Lower lobe of right lung (tissue), 2 donors: Measurements from ENCODE around the gene CAPN14. TPM values are rescaled to one million over a fixed set of nuclear protein-coding genes. Genes with fewer than 3 reads are reported as not detected.

Source experiments
- ATAC-seq, 2 donors: fragments of 200-7000 bp; cut with Tn5 transposase; one replicate each; pipeline ENCODE4 v1.9.1; 2020 to 2022; ENCODE audit warnings: mild to moderate bottlenecking in 2 of 2, moderate library complexity in 2 of 2
- DNase-seq: peaks from one replicate; pipeline ENCODE4 v3.0.0-alpha.2; 2020
- H3K27ac ChIP-seq: fragments of 200-600 bp; one replicate; pipeline ENCODE4 v1.8.0; 2022
- H3K27me3 ChIP-seq: fragments of 200-600 bp; one replicate; pipeline ENCODE4 v1.8.0; 2022; ENCODE audit warnings: low read depth
- H3K36me3 ChIP-seq: fragments of 200-600 bp; one replicate; pipeline ENCODE4 v1.8.0; 2022; ENCODE audit warnings: mild to moderate bottlenecking
- H3K4me1 ChIP-seq: fragments of 200-600 bp; one replicate; pipeline ENCODE4 v1.8.0; 2022
- H3K4me3 ChIP-seq: fragments of 200-600 bp; one replicate; pipeline ENCODE4 v1.8.0; 2022; ENCODE audit warnings: mild to moderate bottlenecking
- H3K9me3 ChIP-seq: fragments of 200-600 bp; one replicate; pipeline ENCODE4 v1.8.0; 2022
- CTCF ChIP-seq: fragments of 200-600 bp; IDR thresholded peaks from one replicate; pipeline ENCODE4 v1.8.0; 2022; ENCODE audit warnings: antibody characterized with exemption, mild to moderate bottlenecking
- intact Hi-C: fragments of 100-400 bp; cut with DNase I; formaldehyde crosslinking; loops from one replicate; pipeline ENCODE4 v1.11.0; 2022
- total RNA-seq: library from RNA; stranded (reverse); fragmentation: NEBNext Ultra II Directional; extraction: Animal tissue kit (Norgen Biotek cat#: 25700); gene quantifications from one replicate; pipeline ENCODE4 v1.2.1, GENCODE V29; 2021
- donor health status: DM: no; HTN: yes; CAD: no; lungs with severe emphysema.

CAPN14 gene
- total RNA-seq, 1 donor from 2014 or later, result 0.15 TPM

DNA sequence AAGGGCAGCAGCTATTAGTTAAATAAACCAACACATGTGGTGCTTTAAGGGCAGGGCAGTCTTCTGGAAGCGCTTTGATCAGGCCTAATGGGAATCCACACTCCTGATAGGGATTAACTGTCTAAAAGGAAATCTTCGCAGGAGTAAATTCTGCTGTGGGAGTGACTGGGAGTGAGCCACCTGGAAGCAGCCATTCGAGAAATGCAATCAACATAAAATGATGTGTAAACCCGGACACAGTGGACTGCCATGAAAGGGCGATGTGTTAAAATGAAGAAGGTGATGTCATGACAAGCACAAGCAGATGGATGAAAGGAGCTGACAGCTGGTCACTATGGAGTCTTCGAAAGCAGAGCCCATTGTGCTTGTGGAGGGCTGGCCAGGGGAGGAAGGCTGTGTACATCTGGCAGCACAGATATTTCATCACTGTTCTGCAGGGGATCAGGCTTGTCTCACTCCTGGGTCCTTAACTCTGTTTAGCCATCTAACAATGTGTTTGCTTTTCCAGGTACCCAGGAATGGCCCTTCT, 54.2 kb downstream of the CAPN14 start:
- no peaks in the 10 kb centered on the region for H3K9me3 ChIP-seq
- H3K27me3 ChIP-seq, result no peaks in the 10 kb centered on the region
- H3K27ac ChIP-seq, result no peak overlapping the region
- ATAC-seq, result no peak
- DNase-seq, result no peak
- no peak overlapping the region for H3K4me3 ChIP-seq
- intact Hi-C loops, result no loop called here
- no peaks in the 10 kb centered on the region for H3K36me3 ChIP-seq
- no peaks in the 10 kb centered on the region for H3K4me1 ChIP-seq
- no peak for TF ChIP-seq CTCF

- intact Hi-C loops, result no loop called here
- no peak for ATAC-seq
- no peaks in the 10 kb centered on the region for H3K36me3 ChIP-seq
- no peak for DNase-seq
- no peak overlapping the region for H3K27ac ChIP-seq
- no peaks in the 10 kb centered on the region for H3K27me3 ChIP-seq
- no peak for TF ChIP-seq CTCF
- no peaks in the 10 kb centered on the region for H3K4me1 ChIP-seq
- no peak overlapping the region for H3K4me3 ChIP-seq
- H3K9me3 ChIP-seq, result no peaks in the 10 kb centered on the region
Measured at GRCh38 chr2:31161637-31162036, 55.7 kb downstream of the CAPN14 start.

GRCh38 chr2:31151501-31151900, 65.8 kb downstream of the CAPN14 start:
- intact Hi-C loops, result no loop called here
- no peak for TF ChIP-seq CTCF
- no peak for ATAC-seq
- Histone ChIP-seq H3K4me3 (no peak overlapping the region), H3K27me3 (no peaks in the 10 kb centered on the region), H3K36me3 (no peaks in the 10 kb centered on the region), H3K27ac (no peak overlapping the region), H3K4me1 (no peaks in the 10 kb centered on the region), H3K9me3 (no peaks in the 10 kb centered on the region)
- no peak for DNase-seq

- no peaks in the 10 kb centered on the region for H3K36me3 ChIP-seq
- no peaks in the 10 kb centered on the region for H3K4me1 ChIP-seq
- DNase-seq (no peak), ATAC-seq (no peak)
- intact Hi-C loops, result no loop called here
- H3K27ac ChIP-seq, result no peak overlapping the region
- no peak overlapping the region for H3K4me3 ChIP-seq
- H3K9me3 ChIP-seq, result no peaks in the 10 kb centered on the region
- TF ChIP-seq CTCF, result no peak
- no peaks in the 10 kb centered on the region for H3K27me3 ChIP-seq
Measured at GRCh38 chr2:31150120-31150670, 67.1 kb downstream of the CAPN14 start.

DNA sequence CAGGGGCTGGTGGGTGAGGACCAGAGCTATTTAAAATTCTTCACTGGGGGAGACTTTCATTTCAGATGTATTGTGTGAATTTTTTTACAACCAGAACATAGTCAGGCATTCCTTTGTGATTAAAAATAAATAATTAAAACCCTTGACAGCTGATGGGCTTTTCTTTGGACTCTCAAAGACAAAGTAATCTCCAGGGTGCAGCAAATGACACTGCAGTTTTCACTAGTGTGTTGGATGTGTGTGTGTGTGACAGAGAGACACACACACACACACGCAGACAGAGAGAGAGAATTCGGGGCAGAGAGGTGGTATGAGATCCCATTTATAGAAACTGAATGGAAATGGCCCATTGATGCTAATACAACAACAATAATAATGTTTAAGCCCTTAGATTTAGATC, 68.8 kb downstream of the CAPN14 start:
- no peaks in the 10 kb centered on the region for H3K36me3 ChIP-seq
- no peak for DNase-seq
- H3K27ac ChIP-seq, result no peak overlapping the region
- H3K4me1 ChIP-seq, result no peaks in the 10 kb centered on the region
- no peak overlapping the region for H3K4me3 ChIP-seq
- intact Hi-C loops, result no loop called here
- no peak for TF ChIP-seq CTCF
- no peaks in the 10 kb centered on the region for H3K27me3 ChIP-seq
- H3K9me3 ChIP-seq, result no peaks in the 10 kb centered on the region
- no peak for ATAC-seq
